Stimulated activated CD4-positive, alpha-beta T cell treated with anti-CD3 and anti-CD28 coated beads, TNF-alpha, amount 100 ng/mL, for 4 hours (primary cell): ENCODE data around the gene SIGLEC6.

ENCODE experiments used
- DNase-seq, 3 experiments: peaks; one replicate each; pipeline ENCODE4 v3.0.0-alpha.2; 2020; ENCODE audit warnings: low read depth in 3 of 3

SIGLEC6 gene

GRCh38 chr19:51548891-51549305 lies 17.4 kb upstream of the SIGLEC6 start:
- no peak for DNase-seq

- no peak for DNase-seq
These were observed 16.8 kb upstream of the SIGLEC6 start for GRCh38 chr19:51548213-51548651.

- no peak for DNase-seq
These were observed 16.1 kb upstream of the SIGLEC6 start for GRCh38 chr19:51547397-51548212.

- no peak for DNase-seq
These were observed 15.4 kb upstream of the SIGLEC6 start for GRCh38 chr19:51546650-51547396.

GRCh38 chr19:51546107-51546649 lies 14.7 kb upstream of the SIGLEC6 start:
- DNase-seq: no peak

- DNase-seq: no peak
These were observed 12.6 kb upstream of the SIGLEC6 start for GRCh38 chr19:51544038-51544437.

GRCh38 chr19:51542699-51543098 lies 11.2 kb upstream of the SIGLEC6 start:
- no peak for DNase-seq

GRCh38 chr19:51541458-51542357 lies 10.2 kb upstream of the SIGLEC6 start:
- no peak for DNase-seq

GRCh38 chr19:51539821-51540366 lies 8.4 kb upstream of the SIGLEC6 start:
- no peak for DNase-seq

- no peak for DNase-seq
These were observed 4.1 kb upstream of the SIGLEC6 start for GRCh38 chr19:51535535-51535934.

GRCh38 chr19:51530616-51531015 lies 854 bp downstream of the SIGLEC6 start:
- DNase-seq: no peak

GRCh38 chr19:51529301-51529700 lies 2.2 kb downstream of the SIGLEC6 start:
- no peak for DNase-seq

- no peak for DNase-seq
These were observed 5.8 kb downstream of the SIGLEC6 start for GRCh38 chr19:51525651-51526050.

- DNase-seq: no peak
These were observed 6.7 kb downstream of the SIGLEC6 start for GRCh38 chr19:51524666-51525264.

GRCh38 chr19:51521781-51522180 lies 9.7 kb downstream of the SIGLEC6 start:
- no peak for DNase-seq

GRCh38 chr19:51521357-51521756 lies 10.1 kb downstream of the SIGLEC6 start:
- DNase-seq: no peak

- no peak for DNase-seq
These were observed 10.7 kb downstream of the SIGLEC6 start for GRCh38 chr19:51520728-51521127.

GRCh38 chr19:51514866-51515481 lies 16.5 kb downstream of the SIGLEC6 start:
- no peak for DNase-seq

- DNase-seq: no peak
These were observed 17.5 kb downstream of the SIGLEC6 start for GRCh38 chr19:51513968-51514367.

- no peak for DNase-seq
These were observed 20.1 kb downstream of the SIGLEC6 start for GRCh38 chr19:51511353-51511752.
